ENCODE data around the gene SPAST.

- TF ChIP-seq, protein P1, sequence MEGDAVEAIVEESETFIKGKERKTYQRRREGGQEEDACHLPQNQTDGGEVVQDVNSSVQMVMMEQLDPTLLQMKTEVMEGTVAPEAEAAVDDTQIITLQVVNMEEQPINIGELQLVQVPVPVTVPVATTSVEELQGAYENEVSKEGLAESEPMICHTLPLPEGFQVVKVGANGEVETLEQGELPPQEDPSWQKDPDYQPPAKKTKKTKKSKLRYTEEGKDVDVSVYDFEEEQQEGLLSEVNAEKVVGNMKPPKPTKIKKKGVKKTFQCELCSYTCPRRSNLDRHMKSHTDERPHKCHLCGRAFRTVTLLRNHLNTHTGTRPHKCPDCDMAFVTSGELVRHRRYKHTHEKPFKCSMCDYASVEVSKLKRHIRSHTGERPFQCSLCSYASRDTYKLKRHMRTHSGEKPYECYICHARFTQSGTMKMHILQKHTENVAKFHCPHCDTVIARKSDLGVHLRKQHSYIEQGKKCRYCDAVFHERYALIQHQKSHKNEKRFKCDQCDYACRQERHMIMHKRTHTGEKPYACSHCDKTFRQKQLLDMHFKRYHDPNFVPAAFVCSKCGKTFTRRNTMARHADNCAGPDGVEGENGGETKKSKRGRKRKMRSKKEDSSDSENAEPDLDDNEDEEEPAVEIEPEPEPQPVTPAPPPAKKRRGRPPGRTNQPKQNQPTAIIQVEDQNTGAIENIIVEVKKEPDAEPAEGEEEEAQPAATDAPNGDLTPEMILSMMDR (IDR thresholded peaks at IDR 0.05) = no peak
- no peak for TF ChIP-seq POLR2A (IDR thresholded peaks at IDR 0.05)
Observed at GRCh38 chr2:32192418-32192817, 129.1 kb downstream of the SPAST start.

All from Peyer's patch (tissue), 4 donors.